Astrocyte (in vitro differentiated cells and primary cell): ENCODE results near the gene LSM14B.

Experiments used
- EZH2 ChIP-seq: IDR thresholded peaks from 2 replicates; pipeline ENCODE4 v1.6.1; 2012; ENCODE audit warnings: mild to moderate bottlenecking, low read length, inconsistent platforms; ENCODE audit not compliant: insufficient read depth
- TF ChIP-seq, protein P1 (sequence below): IDR thresholded peaks from 2 replicates; pipeline ENCODE4 v1.5.1; 2011; ENCODE audit warnings: low read depth, mild to moderate bottlenecking, inconsistent platforms, low read length, moderate library complexity; ENCODE audit not compliant: insufficient read depth

DNA sequence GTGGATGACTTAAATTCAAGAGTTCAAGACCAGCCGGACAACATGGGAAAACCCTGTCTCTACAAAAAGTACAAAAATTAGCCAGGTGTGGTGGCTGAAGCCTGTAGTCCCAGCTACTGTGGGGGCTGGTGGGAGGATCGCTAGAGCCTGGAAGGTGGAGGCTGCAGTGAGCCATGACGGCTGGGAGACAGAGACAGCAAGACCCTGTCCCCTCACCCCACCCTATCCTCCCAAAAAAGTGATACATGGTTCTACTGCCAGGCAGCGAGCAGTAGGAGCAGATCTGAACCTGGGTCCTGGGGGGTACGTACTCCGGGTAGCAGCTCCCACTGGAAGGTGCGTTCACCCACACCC, 18.7 kb downstream of the LSM14B start:
- TF ChIP-seq EZH2: no peak
- TF ChIP-seq, protein P1, sequence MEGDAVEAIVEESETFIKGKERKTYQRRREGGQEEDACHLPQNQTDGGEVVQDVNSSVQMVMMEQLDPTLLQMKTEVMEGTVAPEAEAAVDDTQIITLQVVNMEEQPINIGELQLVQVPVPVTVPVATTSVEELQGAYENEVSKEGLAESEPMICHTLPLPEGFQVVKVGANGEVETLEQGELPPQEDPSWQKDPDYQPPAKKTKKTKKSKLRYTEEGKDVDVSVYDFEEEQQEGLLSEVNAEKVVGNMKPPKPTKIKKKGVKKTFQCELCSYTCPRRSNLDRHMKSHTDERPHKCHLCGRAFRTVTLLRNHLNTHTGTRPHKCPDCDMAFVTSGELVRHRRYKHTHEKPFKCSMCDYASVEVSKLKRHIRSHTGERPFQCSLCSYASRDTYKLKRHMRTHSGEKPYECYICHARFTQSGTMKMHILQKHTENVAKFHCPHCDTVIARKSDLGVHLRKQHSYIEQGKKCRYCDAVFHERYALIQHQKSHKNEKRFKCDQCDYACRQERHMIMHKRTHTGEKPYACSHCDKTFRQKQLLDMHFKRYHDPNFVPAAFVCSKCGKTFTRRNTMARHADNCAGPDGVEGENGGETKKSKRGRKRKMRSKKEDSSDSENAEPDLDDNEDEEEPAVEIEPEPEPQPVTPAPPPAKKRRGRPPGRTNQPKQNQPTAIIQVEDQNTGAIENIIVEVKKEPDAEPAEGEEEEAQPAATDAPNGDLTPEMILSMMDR: no peak
